Peyer's patch (tissue), 4 donors: ENCODE measurements around the gene GDF9. TPM values are rescaled to one million over a fixed set of nuclear protein-coding genes. Genes with fewer than 3 reads are reported as not detected.

Experiments used
- DNase-seq, 3 donors: peaks; one replicate each; pipeline ENCODE4 v3.0.0-alpha.2; 2017 to 2019
- H3K27ac ChIP-seq, 4 donors: fragments of 200-600 bp; sonication (generic); one replicate each; pipeline ENCODE4 v1.5.1; 2016 to 2019
- H3K27me3 ChIP-seq, 2 donors: fragments of 200-600 bp; sonication (generic); one replicate each; pipeline ENCODE4 v1.5.1; 2019
- H3K36me3 ChIP-seq, 3 donors: fragments of 200-600 bp; sonication (generic); one replicate each; pipeline ENCODE4 v1.5.1; 2016 to 2019
- H3K4me1 ChIP-seq, 4 donors: fragments of 200-600 bp; sonication (generic); one replicate each; pipeline ENCODE4 v1.5.1; 2016 to 2019
- H3K4me3 ChIP-seq, 4 donors: fragments of 200-600 bp; sonication (generic); 1 replicate in 3 of 4; 2 replicates in 1 of 4; pipeline ENCODE4 v1.5.1; 2016 to 2019; ENCODE audit warnings: mild to moderate bottlenecking in 1 of 4
- H3K9me3 ChIP-seq, 4 donors: fragments of 200-600 bp; sonication (generic); one replicate each; pipeline ENCODE4 v1.5.1; 2016 to 2019; ENCODE audit warnings: mild to moderate bottlenecking in 1 of 4
- CTCF ChIP-seq, 6 experiments: fragments of 450-650 bp in 4 of 6; fragments of 200-600 bp in 2 of 6; sonication (generic) in 1 of 6; IDR thresholded peaks; one replicate each; pipeline ENCODE4 v1.5.1; 2017 to 2019; ENCODE audit warnings: antibody characterized with exemption in 6 of 6, mild to moderate bottlenecking in 3 of 6, moderate library complexity in 1 of 6
- POLR2A ChIP-seq, 2 donors: fragments of 450-650 bp; IDR thresholded peaks; one replicate each; pipeline ENCODE4 v1.5.1; 2017; ENCODE audit warnings: antibody characterized with exemption in 2 of 2, mild to moderate bottlenecking in 2 of 2, moderate library complexity in 2 of 2
- total RNA-seq, 4 donors: library from RNA; depleted of rRNA; stranded (reverse); fragments of >200 nt; gene quantifications; one replicate each; pipeline ENCODE4 v1.1.0, GENCODE V29; 2016

Gene GDF9
- total RNA-seq, 4 donors from 2014 or later, result 0.66 TPM; not detected in 3

GRCh38 chr5:132872788-132873118 lies 6.5 kb upstream of the GDF9 start:
- peaks cover 0 to 53% (median 0%) of the 10 kb centered on the region in 3 donors for H3K36me3 ChIP-seq
- DNase-seq, result no peak

GRCh38 chr5:132871459-132872284 lies 5.4 kb upstream of the GDF9 start:
- no peaks in the 10 kb centered on the region for H3K27me3 ChIP-seq
- no peak overlapping the region for H3K4me3 ChIP-seq
- H3K36me3 ChIP-seq, result peaks cover 0 to 44% (median 0%) of the 10 kb centered on the region in 3 donors
- TF ChIP-seq CTCF (IDR thresholded peaks at IDR 0.05), result no peak
- TF ChIP-seq POLR2A (IDR thresholded peaks at IDR 0.05), result no peak
- peak overlapping the region in 2 of 4 donors; percentile 77 to 86 for H3K27ac ChIP-seq
- H3K4me1 ChIP-seq, result peaks cover 0 to 24% (median 4%) of the 10 kb centered on the region in 4 donors
- no peak for DNase-seq
- H3K9me3 ChIP-seq, result no peaks in the 10 kb centered on the region

More at GRCh38 chr5:132872788-132873118, 6.5 kb upstream of the GDF9 start:
- Histone ChIP-seq H3K4me1 (peaks cover 0 to 19% (median 2%) of the 10 kb centered on the region in 4 donors), H3K9me3 (no peaks in the 10 kb centered on the region), H3K27ac (peak overlapping the region in 3 of 4 donors; percentile 3 to 86 (median 77)), H3K27me3 (no peaks in the 10 kb centered on the region), H3K4me3 (no peak overlapping the region)
- TF ChIP-seq CTCF (IDR thresholded peaks at IDR 0.05) (no peak), POLR2A (IDR thresholded peaks at IDR 0.05) (no peak)

GRCh38 chr5:132870801-132871200 lies 4.5 kb upstream of the GDF9 start:
- no peak overlapping the region for H3K27ac ChIP-seq
- TF ChIP-seq CTCF (IDR thresholded peaks at IDR 0.05) (no peak), POLR2A (IDR thresholded peaks at IDR 0.05) (no peak)
- DNase-seq, result no peak
- H3K4me3 ChIP-seq, result no peak overlapping the region
- no peaks in the 10 kb centered on the region for H3K9me3 ChIP-seq
- no peaks in the 10 kb centered on the region for H3K27me3 ChIP-seq
- peaks cover 0 to 24% (median 6%) of the 10 kb centered on the region in 4 donors for H3K4me1 ChIP-seq
- peaks cover 0 to 40% (median 0%) of the 10 kb centered on the region in 3 donors for H3K36me3 ChIP-seq

- no peak overlapping the region for H3K27ac ChIP-seq
- H3K9me3 ChIP-seq, result no peaks in the 10 kb centered on the region
- peaks cover 0 to 24% (median 8%) of the 10 kb centered on the region in 4 donors for H3K4me1 ChIP-seq
- TF ChIP-seq CTCF (IDR thresholded peaks at IDR 0.05), result no peak
- no peak for TF ChIP-seq POLR2A (IDR thresholded peaks at IDR 0.05)
- H3K4me3 ChIP-seq, result no peak overlapping the region
- no peaks in the 10 kb centered on the region for H3K27me3 ChIP-seq
- no peak for DNase-seq
- peaks cover 0 to 33% (median 0%) of the 10 kb centered on the region in 3 donors for H3K36me3 ChIP-seq
Measured at GRCh38 chr5:132868754-132869153, 2.5 kb upstream of the GDF9 start.

- H3K9me3 ChIP-seq, result no peaks in the 10 kb centered on the region
- H3K36me3 ChIP-seq, result peaks cover 0 to 33% (median 0%) of the 10 kb centered on the region in 3 donors
- DNase-seq, result no peak
- TF ChIP-seq CTCF (IDR thresholded peaks at IDR 0.05) (no peak), POLR2A (IDR thresholded peaks at IDR 0.05) (no peak)
- H3K27me3 ChIP-seq, result no peaks in the 10 kb centered on the region
- peaks cover 0 to 15% (median 7%) of the 10 kb centered on the region in 4 donors for H3K4me1 ChIP-seq
- peak overlapping the region; percentile 62 to 90 (median 86) for H3K4me3 ChIP-seq
- peak overlapping the region; percentile 91 to 96 (median 95) for H3K27ac ChIP-seq
Measured at GRCh38 chr5:132867046-132867451, 780 bp upstream of the GDF9 start.
